NCI-H187 (cell line): ENCODE data around the gene GUCA1A.

Source experiments
- DNase-seq, 2 experiments: peaks; one replicate each; lab custom pipeline; 2025; lab: John Stamatoyannopoulos, UW

GUCA1A gene

GRCh38 chr6:42173101-42173500, at the start of gene GUCA1A:
Gene GUCA1A, plus strand, starts transcription at chr6:42173364. Its CDS starts 250 bp downstream, at chr6:42173614.
- no peak for DNase-seq

GRCh38 chr6:42123379-42124103, 49.6 kb upstream of the GUCA1A start:
- no peak for DNase-seq

GRCh38 chr6:42124223-42124836, 48.8 kb upstream of the GUCA1A start:
- DNase-seq, result no peak

- DNase-seq, result no peak
These were observed 47.9 kb upstream of the GUCA1A start for GRCh38 chr6:42125231-42125630.

- DNase-seq, result no peak
These were observed 47.5 kb upstream of the GUCA1A start for GRCh38 chr6:42125663-42126062.

GRCh38 chr6:42128460-42129359, 44.5 kb upstream of the GUCA1A start:
- DNase-seq, result no peak

- no peak for DNase-seq
These were observed 43.8 kb upstream of the GUCA1A start for GRCh38 chr6:42129360-42129676.

- DNase-seq, result no peak
These were observed 41.6 kb upstream of the GUCA1A start for GRCh38 chr6:42131531-42131930.

- no peak for DNase-seq
These were observed 39.2 kb upstream of the GUCA1A start for GRCh38 chr6:42133926-42134325.

- no peak for DNase-seq
These were observed 38.0 kb upstream of the GUCA1A start for GRCh38 chr6:42135161-42135560.

GRCh38 chr6:42135722-42136121, 37.4 kb upstream of the GUCA1A start:
- DNase-seq, result no peak

GRCh38 chr6:42136508-42137193, 36.5 kb upstream of the GUCA1A start:
- no peak for DNase-seq

GRCh38 chr6:42137194-42137753, 35.9 kb upstream of the GUCA1A start:
- no peak for DNase-seq

- DNase-seq, result no peak
These were observed 35.0 kb upstream of the GUCA1A start for GRCh38 chr6:42138190-42138589.

- no peak for DNase-seq
These were observed 34.2 kb upstream of the GUCA1A start for GRCh38 chr6:42138630-42139619.

- DNase-seq, result no peak
These were observed 33.1 kb upstream of the GUCA1A start for GRCh38 chr6:42140032-42140431.

- DNase-seq, result no peak
These were observed 32.2 kb upstream of the GUCA1A start for GRCh38 chr6:42140756-42141602.

GRCh38 chr6:42141603-42142117, 31.5 kb upstream of the GUCA1A start:
- DNase-seq, result no peak

GRCh38 chr6:42142118-42142835, 30.9 kb upstream of the GUCA1A start, which contains the start of gene C6orf132:
Gene C6orf132, minus strand, starts transcription at chr6:42142620. Its CDS starts 176 bp downstream, at chr6:42142444.
- DNase-seq, result peak in 1 of 2 experiments; percentile 2
